GM12865 (cell line): ENCODE data around the gene ARFGEF3.

ENCODE experiments used
- DNase-seq: peaks from one replicate; pipeline ENCODE4 v3.0.0; 2010; ENCODE audit warnings: low read depth
- H3K4me3 ChIP-seq: 2 replicates; pipeline ENCODE4 v1.5.1; 2011; ENCODE audit warnings: mild to moderate bottlenecking, low read depth, low read length, control low read depth
- CTCF ChIP-seq: IDR thresholded peaks from 2 replicates; pipeline ENCODE4 v1.5.1; 2011; ENCODE audit warnings: low read length, control low read depth, low read depth, inconsistent platforms; ENCODE audit not compliant: insufficient read depth; ENCODE audit errors: missing control alignments

Gene ARFGEF3, protein sequence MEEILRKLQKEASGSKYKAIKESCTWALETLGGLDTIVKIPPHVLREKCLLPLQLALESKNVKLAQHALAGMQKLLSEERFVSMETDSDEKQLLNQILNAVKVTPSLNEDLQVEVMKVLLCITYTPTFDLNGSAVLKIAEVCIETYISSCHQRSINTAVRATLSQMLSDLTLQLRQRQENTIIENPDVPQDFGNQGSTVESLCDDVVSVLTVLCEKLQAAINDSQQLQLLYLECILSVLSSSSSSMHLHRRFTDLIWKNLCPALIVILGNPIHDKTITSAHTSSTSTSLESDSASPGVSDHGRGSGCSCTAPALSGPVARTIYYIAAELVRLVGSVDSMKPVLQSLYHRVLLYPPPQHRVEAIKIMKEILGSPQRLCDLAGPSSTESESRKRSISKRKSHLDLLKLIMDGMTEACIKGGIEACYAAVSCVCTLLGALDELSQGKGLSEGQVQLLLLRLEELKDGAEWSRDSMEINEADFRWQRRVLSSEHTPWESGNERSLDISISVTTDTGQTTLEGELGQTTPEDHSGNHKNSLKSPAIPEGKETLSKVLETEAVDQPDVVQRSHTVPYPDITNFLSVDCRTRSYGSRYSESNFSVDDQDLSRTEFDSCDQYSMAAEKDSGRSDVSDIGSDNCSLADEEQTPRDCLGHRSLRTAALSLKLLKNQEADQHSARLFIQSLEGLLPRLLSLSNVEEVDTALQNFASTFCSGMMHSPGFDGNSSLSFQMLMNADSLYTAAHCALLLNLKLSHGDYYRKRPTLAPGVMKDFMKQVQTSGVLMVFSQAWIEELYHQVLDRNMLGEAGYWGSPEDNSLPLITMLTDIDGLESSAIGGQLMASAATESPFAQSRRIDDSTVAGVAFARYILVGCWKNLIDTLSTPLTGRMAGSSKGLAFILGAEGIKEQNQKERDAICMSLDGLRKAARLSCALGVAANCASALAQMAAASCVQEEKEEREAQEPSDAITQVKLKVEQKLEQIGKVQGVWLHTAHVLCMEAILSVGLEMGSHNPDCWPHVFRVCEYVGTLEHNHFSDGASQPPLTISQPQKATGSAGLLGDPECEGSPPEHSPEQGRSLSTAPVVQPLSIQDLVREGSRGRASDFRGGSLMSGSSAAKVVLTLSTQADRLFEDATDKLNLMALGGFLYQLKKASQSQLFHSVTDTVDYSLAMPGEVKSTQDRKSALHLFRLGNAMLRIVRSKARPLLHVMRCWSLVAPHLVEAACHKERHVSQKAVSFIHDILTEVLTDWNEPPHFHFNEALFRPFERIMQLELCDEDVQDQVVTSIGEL (N-terminal part only)

DNA sequence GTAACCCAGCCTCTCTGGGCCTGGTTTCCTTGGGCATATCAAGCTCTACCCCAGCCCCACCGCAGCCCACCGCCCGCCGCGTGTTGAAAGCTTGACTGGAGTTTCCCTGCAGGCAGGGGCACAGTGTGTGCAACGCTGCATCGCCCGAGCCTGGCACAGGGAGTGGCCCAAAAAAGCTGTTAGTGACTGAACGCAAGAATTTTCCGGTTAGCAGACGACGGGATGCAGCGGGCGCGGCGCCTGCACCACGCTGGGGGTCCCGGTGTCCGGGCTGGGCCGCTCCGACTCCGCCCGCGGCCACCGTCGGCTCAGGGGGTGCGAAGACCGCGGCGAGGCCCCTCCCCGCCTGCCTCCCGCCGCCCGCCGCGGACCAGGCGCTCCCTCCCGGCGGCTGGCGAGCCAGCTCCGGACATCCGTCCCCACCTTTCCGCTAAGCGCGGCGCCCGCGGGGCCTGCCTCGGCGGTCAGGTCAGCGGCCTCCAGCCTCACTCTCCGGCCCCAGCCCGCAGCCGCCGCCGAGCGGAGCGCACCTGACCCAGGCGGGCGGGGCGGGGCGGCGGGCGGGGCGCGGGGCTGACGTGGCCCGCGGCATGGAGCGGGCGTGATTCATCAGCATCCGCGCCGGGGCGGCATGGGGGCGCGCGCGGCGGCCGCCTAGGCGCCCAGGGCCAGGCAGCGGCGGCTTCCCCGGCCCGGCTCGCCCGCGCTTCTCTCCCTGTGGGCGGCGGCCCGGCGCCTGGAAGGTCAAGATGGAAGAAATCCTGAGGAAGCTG is at the start of gene ARFGEF3:
ARFGEF3 (plus strand) TSS at position 602 of the 773 bp plus-strand sequence; CDS start at position 750, 148 bp downstream.
- no peak for TF ChIP-seq CTCF
- peak within 1 kb of the TSS; percentile 49 for H3K4me3 ChIP-seq
- peak; percentile 28 for DNase-seq

DNA sequence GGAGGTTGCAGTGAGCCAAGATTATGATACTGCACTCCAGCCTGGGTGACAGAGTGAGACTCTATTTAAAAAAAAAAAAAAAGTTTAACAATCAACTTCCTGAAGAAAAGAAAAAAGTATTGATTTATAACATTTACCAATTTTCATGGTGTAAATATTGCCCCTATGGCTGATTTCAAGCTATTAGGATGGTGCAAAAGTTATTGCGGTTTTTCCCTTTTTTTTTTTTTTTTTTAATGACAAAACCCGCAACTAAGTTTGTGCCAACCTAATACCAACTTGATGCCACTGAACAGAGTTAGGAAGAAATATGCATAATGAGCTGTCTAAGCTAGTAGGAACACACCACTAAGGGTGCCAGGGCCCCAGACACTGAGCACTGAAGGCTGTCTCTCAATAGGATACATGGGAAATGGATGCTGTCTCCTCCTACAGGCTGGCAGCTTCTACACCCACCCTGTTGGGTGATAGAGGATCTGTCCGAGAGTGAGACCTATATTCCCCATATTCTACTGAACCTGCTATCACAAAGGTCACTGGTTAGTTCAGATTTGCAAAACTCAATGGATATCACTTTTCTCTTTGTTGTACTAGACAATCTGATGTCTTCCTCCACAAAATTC is 48.0 kb upstream of the ARFGEF3 start:
- no peak overlapping the region for H3K4me3 ChIP-seq
- DNase-seq: no peak
- TF ChIP-seq CTCF: no peak

- no peak for TF ChIP-seq CTCF
- H3K4me3 ChIP-seq: no peak overlapping the region
- DNase-seq: no peak
Observed at GRCh38 chr6:138115201-138115600, 46.5 kb upstream of the ARFGEF3 start.

DNA sequence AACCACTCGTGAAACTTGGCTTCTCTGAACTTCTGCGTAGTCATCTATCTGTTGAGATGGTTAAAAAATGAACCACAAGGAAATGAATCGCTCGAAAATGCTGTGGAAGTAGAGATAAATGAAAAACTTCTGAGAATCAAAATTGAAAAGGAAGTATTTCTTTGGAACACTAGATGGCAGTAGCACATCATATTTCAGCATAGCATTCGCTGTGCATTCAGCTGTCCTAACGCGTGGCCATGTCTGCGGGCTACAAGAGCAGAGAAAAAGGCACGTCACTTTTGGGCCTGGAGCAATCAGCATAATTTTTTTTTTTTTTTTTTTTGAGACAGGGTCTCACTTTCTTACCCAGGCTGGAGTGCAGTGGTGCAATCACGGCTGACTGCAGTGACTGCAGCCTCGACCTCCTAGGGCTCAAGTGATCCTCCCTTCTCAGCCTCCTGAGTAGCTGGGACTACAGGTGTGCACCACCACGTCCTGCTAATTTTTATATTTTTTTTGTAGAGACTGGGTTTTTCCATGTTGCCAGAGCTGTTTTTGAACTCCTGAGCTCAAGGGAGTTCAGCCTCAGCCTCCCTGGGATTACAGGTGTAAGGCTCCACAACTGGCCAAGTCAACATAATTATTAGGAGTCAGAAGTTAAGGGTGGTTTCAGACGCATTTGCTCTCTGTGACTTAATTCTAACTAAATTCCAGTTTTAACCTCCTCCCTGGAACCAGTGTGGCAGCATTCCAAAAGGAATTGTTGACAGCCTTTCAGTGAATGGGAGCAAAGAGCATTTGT is 45.7 kb upstream of the ARFGEF3 start:
- no peak overlapping the region for H3K4me3 ChIP-seq
- TF ChIP-seq CTCF: peak; percentile 54
- DNase-seq: peak; percentile 71

DNA sequence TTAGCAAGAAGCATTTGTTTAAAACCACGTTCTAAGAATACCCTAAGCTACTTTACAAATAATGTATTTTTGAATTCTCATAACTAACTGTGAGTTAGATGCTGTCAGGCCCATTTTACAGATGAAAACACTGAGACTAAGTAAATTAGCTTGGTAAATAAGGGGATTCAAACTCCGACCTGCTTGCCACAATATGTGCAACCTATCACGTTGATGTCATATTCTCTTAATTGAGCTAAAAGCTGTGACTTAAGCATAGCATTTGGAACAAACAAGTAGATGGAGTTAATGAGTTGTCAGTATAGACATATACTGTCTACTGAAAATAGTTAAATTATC is 45.1 kb upstream of the ARFGEF3 start:
- no peak for TF ChIP-seq CTCF
- no peak for DNase-seq
- no peak overlapping the region for H3K4me3 ChIP-seq
